SK-N-SH (cell line): ENCODE data around the gene CCDC116. TPM values are rescaled to one million over a fixed set of nuclear protein-coding genes. Genes with fewer than 3 reads are reported as not detected.

ENCODE experiments used
- CTCF ChIA-PET: fragments of 300-600, 350-600 bp; formaldehyde crosslinking; extraction: SDS; loops from one replicate; lab custom pipeline; 2021; lab: Yijun Ruan, JAX
- POLR2A ChIA-PET: fragments of 350-600 bp; sonication (Branson Sonifier 250); formaldehyde crosslinking; extraction: SDS; loops from one replicate; lab custom pipeline; 2020; ENCODE audit warnings: antibody characterized with exemption, inconsistent platforms; lab: Yijun Ruan, JAX
- DNase-seq: peaks from one replicate; pipeline ENCODE4 v3.0.0; 2012
- H2AFZ ChIP-seq: fragments of 200-600 bp; sonication (generic); 2 replicates; pipeline ENCODE4 v1.8.1; 2016; ENCODE audit warnings: antibody characterized with exemption, mild to moderate bottlenecking, low read depth
- H3F3A ChIP-seq: fragments of 200-600 bp; sonication (generic); replicated peaks from 2 replicates; pipeline ENCODE3; 2016; ENCODE audit warnings: antibody characterized with exemption, mild to moderate bottlenecking; ENCODE audit not compliant: insufficient read depth
- H3K27ac ChIP-seq, 2 experiments: fragments of 200-500 bp in 1 of 2; fragments of 200-600 bp in 1 of 2; sonication (Bioruptor generic) in 1 of 2; sonication (generic), shearing (Covaris generic) in 1 of 2; 2 replicates each; pipeline versions ENCODE4 v1.5.1 to v1.6.1; 2014 to 2016; ENCODE audit warnings: low read depth in 2 of 2, inconsistent platforms in 1 of 2, low read length in 1 of 2, mild to moderate bottlenecking in 1 of 2, mixed read lengths in 1 of 2
- H3K27me3 ChIP-seq: fragments of 200-600 bp; sonication (generic), shearing (Covaris generic); 2 replicates; pipeline ENCODE4 v1.6.1; 2016; ENCODE audit warnings: mixed run types; ENCODE audit not compliant: insufficient read depth
- H3K36me3 ChIP-seq, 2 experiments: fragments of 200-500 bp in 1 of 2; fragments of 200-600 bp in 1 of 2; sonication (Bioruptor generic) in 1 of 2; sonication (generic) in 1 of 2; replicated peaks in 1 of 2; 2 replicates each; pipeline versions ENCODE3 to v1.5.1; 2014 to 2016; ENCODE audit warnings: low read length in 1 of 2, mild to moderate bottlenecking in 1 of 2; ENCODE audit not compliant: insufficient read depth in 2 of 2, control insufficient read depth in 1 of 2
- H3K4me1 ChIP-seq, 2 experiments: fragments of 200-500 bp in 1 of 2; fragments of 200-600 bp in 1 of 2; sonication (Bioruptor generic) in 1 of 2; sonication (generic), shearing (Covaris generic) in 1 of 2; 2 replicates each; pipeline versions ENCODE4 v1.5.1 to v1.6.1; 2014 to 2016; ENCODE audit warnings: low read depth in 1 of 2, low read length in 1 of 2, mixed run types in 1 of 2; ENCODE audit not compliant: insufficient read depth in 2 of 2, control insufficient read depth in 1 of 2
- H3K4me2 ChIP-seq: fragments of 200-600 bp; sonication (generic), shearing (Covaris generic); 2 replicates; pipeline ENCODE4 v1.6.1; 2017; ENCODE audit warnings: mixed run types
- H3K4me3 ChIP-seq, 2 experiments: fragments of 200-500 bp in 1 of 2; fragments of 200-600 bp in 1 of 2; sonication (Bioruptor generic) in 1 of 2; sonication (generic), shearing (Covaris generic) in 1 of 2; 2 replicates each; pipeline versions ENCODE4 v1.5.1 to v1.8.1; 2014 to 2016; ENCODE audit warnings: low read depth in 2 of 2, inconsistent platforms in 1 of 2, low read length in 1 of 2, mild to moderate bottlenecking in 1 of 2, mixed read lengths in 1 of 2, moderate library complexity in 1 of 2
- H3K79me2 ChIP-seq: fragments of 200-600 bp; sonication (generic); 2 replicates; pipeline ENCODE4 v1.8.1; 2017; ENCODE audit warnings: mild to moderate bottlenecking; ENCODE audit not compliant: insufficient read depth
- H3K9ac ChIP-seq: fragments of 200-600 bp; sonication (generic); 2 replicates; pipeline ENCODE4 v1.6.1; 2017; ENCODE audit warnings: mixed run types
- H3K9me2 ChIP-seq: fragments of 200-600 bp; sonication (generic); 2 replicates; pipeline ENCODE4 v1.6.1; 2017; ENCODE audit warnings: mixed run types
- H3K9me3 ChIP-seq: fragments of 200-600 bp; sonication (generic); 2 replicates; pipeline ENCODE4 v1.6.1; 2017; ENCODE audit warnings: mixed run types, mild to moderate bottlenecking, moderate library complexity
- H4K20me1 ChIP-seq: fragments of 200-600 bp; sonication (generic); 2 replicates; pipeline ENCODE4 v1.6.1; 2017; ENCODE audit warnings: mild to moderate bottlenecking, mixed run types; ENCODE audit not compliant: insufficient read depth
- CTCF ChIP-seq: fragments of 200-600 bp; sonication (generic); IDR thresholded peaks from 2 replicates; pipeline ENCODE4 v1.6.1; 2017; ENCODE audit warnings: antibody characterized with exemption, mild to moderate bottlenecking, moderate library complexity
- EP300 ChIP-seq, 2 experiments: IDR thresholded peaks; 2 replicates each; pipeline versions ENCODE4 v1.4.0 to v1.6.1; 2012; ENCODE audit warnings: borderline replicate concordance in 1 of 2, low read depth in 1 of 2, low read length in 1 of 2
- GATA2 ChIP-seq: sonication (generic); formaldehyde crosslinking; IDR thresholded peaks from 2 replicates; pipeline ENCODE4 v1.5.0; 2020; ENCODE audit warnings: mild to moderate bottlenecking, missing genetic modification reagents
- IRF3 ChIP-seq: fragments of 150-350 bp; IDR thresholded peaks from 2 replicates; pipeline ENCODE4 v1.6.1; 2016; ENCODE audit warnings: mild to moderate bottlenecking, low read depth, low read length
- RAD21 ChIP-seq: IDR thresholded peaks from 2 replicates; pipeline ENCODE4 v1.6.1; 2012; ENCODE audit warnings: mild to moderate bottlenecking, low read length
- RCOR1 ChIP-seq: fragments of 150-350 bp; IDR thresholded peaks from 2 replicates; pipeline ENCODE4 v1.6.1; 2017; ENCODE audit warnings: antibody characterized with exemption, low read length
- RFX5 ChIP-seq: IDR thresholded peaks from 2 replicates; pipeline ENCODE4 v1.6.1; 2012; ENCODE audit warnings: mild to moderate bottlenecking, improper control_type of control experiment, low read length
- SMC3 ChIP-seq: IDR thresholded peaks from 2 replicates; pipeline ENCODE4 v1.6.1; 2012; ENCODE audit warnings: low read depth, low read length, improper control_type of control experiment
- WGBS: methylation state at CpG from one replicate; pipeline ENCODE4 v1.1.6; 2017; ENCODE audit warnings: low lambda C conversion rate; 5-methylcytosine and 5-hydroxymethylcytosine counted together
- polyA plus RNA-seq, 3 experiments: library from polyadenylated mRNA; depleted of rRNA; stranded (reverse); fragments of >200 nt; gene quantifications; 2 replicates each; pipeline ENCODE4 v1.2.3, GENCODE V29; 2012

The CCDC116 gene
- polyA plus RNA-seq, 1 of the 3 experiments (the other 2 are of a cell fraction), result 0.28 TPM

GRCh38 chr22:21641789-21642583 is 9.4 kb downstream of the CCDC116 start, which contains the start of gene SDF2L1 (continued):
- TF ChIP-seq SMC3 (0 out of 2 replicates have a peak, but pooled peaks have one; percentile 0), RFX5 (peak; percentile 92), EP300 (IDR thresholded peaks at IDR 0.05; ENCODE audit: borderline replicate concordance in 1 of 2, low read depth in 1 of 2, low read length in 1 of 2) (no peak), RAD21 (no peak)

GRCh38 chr22:21642584-21643448 is 10.3 kb downstream of the CCDC116 start:
- peak overlapping the region; percentile 75 for H3K9ac ChIP-seq
- peak; percentile 71 for DNase-seq
- H3K4me3 ChIP-seq, result peak overlapping the region; percentile 70 to 75
- H3K79me2 ChIP-seq, result 0 out of 2 replicates have a peak, but pooled peaks cover 3% of the 10 kb centered on the region
- H2AFZ ChIP-seq, result peak overlapping the region; percentile 82; the same call in 1 of the 2 replicates
- 23% methylated on average over 6 of the region's 56 CpGs for WGBS
- peak overlapping the region in 1 of 2 experiments; percentile 76; a peak in 2 of 4 replicates for H3K27ac ChIP-seq
- H3K4me2 ChIP-seq, result peak overlapping the region; percentile 97
- ChIA-PET CTCF (interaction anchor here (0.6 to 8.3 kb wide), 18 partner anchors 8 to 310 kb away, joined by 3 to 145 read pairs (median 4); partner anchors contain the start of genes CCDC116, PPIL2, PPM1F and YDJC), POLR2A (interaction anchor here (0.7 to 2.9 kb wide), 8 partner anchors 8 to 93 kb away, joined by 3 to 20 read pairs (median 6); partner anchors contain the start of genes PPIL2, YDJC and YPEL1)
- H3K9me3 ChIP-seq, result no peaks in the 10 kb centered on the region
- peaks cover 0 to 2% of the 10 kb centered on the region in 2 experiments for H3K36me3 ChIP-seq
- H3K9me2 ChIP-seq, result no peaks in the 10 kb centered on the region
- peaks cover 18% of the 10 kb centered on the region for H3F3A ChIP-seq
- H3K4me1 ChIP-seq, result peaks cover 5 to 21% of the 10 kb centered on the region in 2 experiments; a peak in 2 of 4 replicates
- H4K20me1 ChIP-seq, result no peaks in the 10 kb centered on the region
- TF ChIP-seq IRF3 (no peak), RCOR1 (0 out of 2 replicates have a peak, but pooled peaks have one; percentile 17), RAD21 (peak; percentile 49), GATA2 (CRISPR knock-in tag) (peak; percentile 75), CTCF (peak; percentile 65)
- H3K27me3 ChIP-seq, result no peaks in the 10 kb centered on the region
